Endodermal cell (in vitro differentiated cells): ENCODE data around the gene MANEAL. TPM values are rescaled to one million over a fixed set of nuclear protein-coding genes. Genes with fewer than 3 reads are reported as not detected.
A peak's percentile ranks its signal among the peaks of the same experiment; 100 is the strongest.

Source experiments
- DNase-seq: peaks from one replicate; pipeline ENCODE4 v3.0.0-alpha.2; 2017
- H3K27ac ChIP-seq: 2 replicates; pipeline ENCODE4 v1.5.1; 2013; ENCODE audit warnings: mild to moderate bottlenecking, low read depth, low read length, moderate library complexity
- H3K27me3 ChIP-seq: 2 replicates; pipeline ENCODE4 v1.6.1; 2013; ENCODE audit warnings: mild to moderate bottlenecking, low read length, moderate library complexity; ENCODE audit not compliant: insufficient read depth, control insufficient read depth, poor library complexity, severe bottlenecking
- H3K36me3 ChIP-seq: 2 replicates; pipeline ENCODE4 v1.7.0; 2013; ENCODE audit warnings: mild to moderate bottlenecking, low read length, moderate library complexity; ENCODE audit not compliant: control insufficient read depth, insufficient read depth
- H3K4me1 ChIP-seq: one replicate; pipeline ENCODE4 v1.7.0; 2013; ENCODE audit warnings: low read length; ENCODE audit not compliant: control insufficient read depth, insufficient read depth
- H3K4me3 ChIP-seq: 2 replicates; pipeline ENCODE4 v1.5.1; 2013; ENCODE audit warnings: mild to moderate bottlenecking, low read length, moderate library complexity
- H3K9ac ChIP-seq: 2 replicates; pipeline ENCODE4 v1.6.1; 2013; ENCODE audit warnings: mild to moderate bottlenecking, low read length, moderate library complexity; ENCODE audit not compliant: poor library complexity, severe bottlenecking; ENCODE audit errors: extremely low read depth
- H3K9me3 ChIP-seq: 2 replicates; pipeline ENCODE4 v1.6.1; 2013; ENCODE audit warnings: mild to moderate bottlenecking, low read length, moderate library complexity; ENCODE audit not compliant: control insufficient read depth
- H3K27ac Mint-ChIP-seq: 2 replicates; pipeline ENCODE4 v1.8.0; 2020; ENCODE audit warnings: mixed read lengths
- H3K27me3 Mint-ChIP-seq: 2 replicates; pipeline ENCODE4 v1.8.0; 2021; ENCODE audit warnings: mild to moderate bottlenecking, mixed read lengths; ENCODE audit not compliant: insufficient read depth
- H3K36me3 Mint-ChIP-seq: 2 replicates; pipeline ENCODE4 v1.8.0; 2020; ENCODE audit warnings: low read depth, mixed read lengths
- H3K4me1 Mint-ChIP-seq: 2 replicates; pipeline ENCODE4 v1.8.0; 2020; ENCODE audit warnings: mixed read lengths
- H3K4me3 Mint-ChIP-seq: 2 replicates; pipeline ENCODE4 v1.8.0; 2020; ENCODE audit warnings: mild to moderate bottlenecking, moderate library complexity, mixed read lengths
- H3K9me3 Mint-ChIP-seq: 2 replicates; pipeline ENCODE4 v1.8.0; 2020; ENCODE audit warnings: mild to moderate bottlenecking, mixed read lengths
- WGBS, 2 experiments: methylation state at CpG; one replicate each; pipeline versions ENCODE4 v1.1.5 to v1.1.7; 2013; ENCODE audit warnings: missing lambda C conversion rate in 2 of 2, mixed read lengths in 1 of 2; ENCODE audit not compliant: insufficient coverage in 1 of 2, insufficient read length in 1 of 2; 5-methylcytosine and 5-hydroxymethylcytosine counted together
- total RNA-seq, 2 donors: library from RNA; stranded (reverse); fragmentation: NEBNext Ultra II Directional in 1 of 2; extraction: Animal tissue kit (Norgen Biotek cat#: 25700) in 1 of 2; gene quantifications; 2 replicates in 1 of 2; 3 replicates in 1 of 2; pipeline ENCODE4 v1.2.1, GENCODE V29; 2021
- TF ChIP-seq, protein P1 (sequence below): fragments of 200-600 bp; sonication (generic); conservative IDR thresholded peaks from 2 replicates; pipeline ENCODE4 v1.5.0; 2021; ENCODE audit warnings: antibody characterized with exemption, mild to moderate bottlenecking

MANEAL gene
- total RNA-seq, 2 donors from 2014 or later, result 7.0 to 9.6 TPM

DNA sequence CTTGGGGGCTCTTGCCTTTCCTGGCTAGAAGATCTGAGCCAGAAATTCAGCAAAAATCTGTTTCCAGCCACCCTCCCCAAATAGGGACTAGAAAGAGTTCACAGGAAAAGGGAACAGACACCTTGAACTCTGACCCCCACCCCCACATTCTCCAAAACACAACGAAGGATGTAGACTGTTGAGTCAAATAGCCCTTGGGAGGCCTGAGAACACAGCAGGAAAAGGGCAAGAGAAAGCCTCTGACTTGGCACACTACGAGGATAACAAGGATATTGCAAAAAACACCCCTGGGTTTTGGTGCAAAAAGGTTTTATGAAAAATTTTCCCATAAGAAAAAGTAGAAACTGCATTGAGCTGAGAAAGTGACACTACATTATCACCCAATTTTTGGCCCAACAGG lies 16.3 kb downstream of the MANEAL start:
- Mint-ChIP-seq H3K27me3 (no peaks in the 10 kb centered on the region), H3K9me3 (no peaks in the 10 kb centered on the region), H3K4me1 (peaks cover 16% of the 10 kb centered on the region), H3K36me3 (peaks cover 38% of the 10 kb centered on the region), H3K27ac (no peak overlapping the region), H3K4me3 (no peak overlapping the region)
- Histone ChIP-seq H3K9me3 (no peaks in the 10 kb centered on the region), H3K4me1 (peaks cover 5% of the 10 kb centered on the region), H3K27me3 (no peaks in the 10 kb centered on the region), H3K36me3 (peaks cover 36% of the 10 kb centered on the region), H3K4me3 (no peak overlapping the region), H3K27ac (no peak overlapping the region), H3K9ac (no peak overlapping the region)
- TF ChIP-seq, protein P1, sequence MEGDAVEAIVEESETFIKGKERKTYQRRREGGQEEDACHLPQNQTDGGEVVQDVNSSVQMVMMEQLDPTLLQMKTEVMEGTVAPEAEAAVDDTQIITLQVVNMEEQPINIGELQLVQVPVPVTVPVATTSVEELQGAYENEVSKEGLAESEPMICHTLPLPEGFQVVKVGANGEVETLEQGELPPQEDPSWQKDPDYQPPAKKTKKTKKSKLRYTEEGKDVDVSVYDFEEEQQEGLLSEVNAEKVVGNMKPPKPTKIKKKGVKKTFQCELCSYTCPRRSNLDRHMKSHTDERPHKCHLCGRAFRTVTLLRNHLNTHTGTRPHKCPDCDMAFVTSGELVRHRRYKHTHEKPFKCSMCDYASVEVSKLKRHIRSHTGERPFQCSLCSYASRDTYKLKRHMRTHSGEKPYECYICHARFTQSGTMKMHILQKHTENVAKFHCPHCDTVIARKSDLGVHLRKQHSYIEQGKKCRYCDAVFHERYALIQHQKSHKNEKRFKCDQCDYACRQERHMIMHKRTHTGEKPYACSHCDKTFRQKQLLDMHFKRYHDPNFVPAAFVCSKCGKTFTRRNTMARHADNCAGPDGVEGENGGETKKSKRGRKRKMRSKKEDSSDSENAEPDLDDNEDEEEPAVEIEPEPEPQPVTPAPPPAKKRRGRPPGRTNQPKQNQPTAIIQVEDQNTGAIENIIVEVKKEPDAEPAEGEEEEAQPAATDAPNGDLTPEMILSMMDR, result no peak
- 82 to 94% methylated on average over 2 of the region's 2 CpGs for WGBS, 2 experiments
- DNase-seq, result no peak

GRCh38 chr1:37811027-37811655 lies 17.5 kb downstream of the MANEAL start:
- Mint-ChIP-seq H3K4me1 (peaks cover 16% of the 10 kb centered on the region), H3K9me3 (no peaks in the 10 kb centered on the region), H3K27ac (no peak overlapping the region), H3K27me3 (no peaks in the 10 kb centered on the region), H3K4me3 (no peak overlapping the region), H3K36me3 (peaks cover 35% of the 10 kb centered on the region)
- no peak overlapping the region for H3K9ac ChIP-seq
- peaks cover 5% of the 10 kb centered on the region for H3K4me1 ChIP-seq
- H3K36me3 ChIP-seq, result peaks cover 34% of the 10 kb centered on the region
- 20 to 30% methylated on average over 1 to 6 of the region's 7 CpGs for WGBS, 2 experiments
- H3K27ac ChIP-seq, result no peak overlapping the region
- no peaks in the 10 kb centered on the region for H3K9me3 ChIP-seq
- no peaks in the 10 kb centered on the region for H3K27me3 ChIP-seq
- H3K4me3 ChIP-seq, result no peak overlapping the region
- peak; percentile 87 for DNase-seq
- TF ChIP-seq, protein P1, result peak; percentile 92

DNA sequence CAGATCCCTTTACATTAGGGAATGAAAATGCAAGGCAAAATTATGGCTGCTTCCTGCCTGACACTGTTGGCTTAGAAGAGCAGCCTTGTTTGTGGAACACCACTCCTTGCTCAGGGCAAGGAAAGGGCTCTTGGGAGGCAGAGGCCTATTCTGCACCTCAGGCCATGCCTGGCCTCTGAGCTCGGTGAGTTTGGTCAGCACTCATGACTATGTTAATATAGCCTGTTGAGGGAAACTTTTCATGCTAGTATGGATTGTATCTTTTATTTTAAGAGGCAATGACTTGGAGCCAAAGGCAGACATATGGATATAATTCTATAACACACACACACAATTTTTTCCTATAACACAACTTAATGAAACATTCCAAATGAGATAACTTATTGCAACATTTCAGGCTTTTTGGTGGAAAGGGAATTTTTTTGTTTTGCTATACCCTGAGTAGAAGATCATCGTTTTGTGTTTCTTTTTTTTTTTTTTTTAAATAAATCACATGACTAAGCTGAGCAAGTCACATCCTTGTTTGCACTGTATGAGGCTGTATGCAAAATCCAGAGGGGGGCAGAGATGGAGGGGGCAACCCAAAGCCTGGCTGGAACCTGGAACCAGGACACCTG lies 20.0 kb downstream of the MANEAL start:
- no peaks in the 10 kb centered on the region for H3K9me3 ChIP-seq
- H3K36me3 ChIP-seq, result peaks cover 40% of the 10 kb centered on the region
- H3K4me3 ChIP-seq, result no peak overlapping the region
- 93% methylated on average over 2 of the region's 2 CpGs; no CpG with 5 or more reads in 1 of the 2 experiments for whole genome bisulfite sequencing, 2 experiments
- no peaks in the 10 kb centered on the region for H3K27me3 ChIP-seq
- no peak overlapping the region for H3K9ac ChIP-seq
- no peaks in the 10 kb centered on the region for H3K27me3 Mint-ChIP-seq
- H3K27ac Mint-ChIP-seq, result peak overlapping the region; percentile 48
- TF ChIP-seq, protein P1, result no peak
- no peak for DNase-seq
- H3K4me1 ChIP-seq, result no peaks in the 10 kb centered on the region
- H3K27ac ChIP-seq, result no peak overlapping the region
- H3K9me3 Mint-ChIP-seq, result no peaks in the 10 kb centered on the region
- peaks cover 13% of the 10 kb centered on the region for H3K4me1 Mint-ChIP-seq
- H3K36me3 Mint-ChIP-seq, result peaks cover 44% of the 10 kb centered on the region
- no peak overlapping the region for H3K4me3 Mint-ChIP-seq
